NB4 (cell line): ENCODE measurements around the gene ZNF296.

Experiments used
- POLR2A ChIP-seq: IDR thresholded peaks from 2 replicates; pipeline ENCODE4 v1.6.1; 2011; ENCODE audit warnings: mild to moderate bottlenecking; ENCODE audit not compliant: insufficient read length; ENCODE audit errors: extremely low read depth
- TF ChIP-seq, protein P1 (sequence below): IDR thresholded peaks from 2 replicates; pipeline ENCODE4 v1.6.1; 2011; ENCODE audit warnings: low read depth, low read length
- TF ChIP-seq, protein P2 (sequence below): IDR thresholded peaks from one replicate; pipeline ENCODE4 v1.5.1; 2012; ENCODE audit warnings: low read depth, low read length

DNA sequence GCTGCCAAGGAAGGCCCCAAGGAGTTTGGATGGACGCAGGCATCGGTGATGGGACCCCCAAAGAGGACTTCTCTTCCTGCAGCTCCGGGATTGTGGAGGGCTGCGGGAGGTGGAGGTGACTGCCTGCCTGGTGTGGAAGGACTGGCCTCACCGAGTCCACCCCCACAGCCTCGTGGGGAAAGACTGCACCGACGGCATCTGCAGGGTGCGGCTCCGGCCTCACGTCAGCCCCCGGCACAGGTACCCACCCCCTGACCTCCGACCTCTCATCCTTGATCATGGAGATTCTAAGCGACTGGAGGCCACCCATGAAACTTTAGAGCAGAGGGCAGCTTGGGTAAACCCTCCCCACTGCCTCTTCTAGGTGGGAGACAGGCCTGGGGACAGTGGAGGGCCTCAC, 54.3 kb downstream of the ZNF296 start:
- TF ChIP-seq POLR2A: no peak
- TF ChIP-seq, protein P1, sequence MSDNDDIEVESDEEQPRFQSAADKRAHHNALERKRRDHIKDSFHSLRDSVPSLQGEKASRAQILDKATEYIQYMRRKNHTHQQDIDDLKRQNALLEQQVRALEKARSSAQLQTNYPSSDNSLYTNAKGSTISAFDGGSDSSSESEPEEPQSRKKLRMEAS: no peak
- TF ChIP-seq, protein P2, sequence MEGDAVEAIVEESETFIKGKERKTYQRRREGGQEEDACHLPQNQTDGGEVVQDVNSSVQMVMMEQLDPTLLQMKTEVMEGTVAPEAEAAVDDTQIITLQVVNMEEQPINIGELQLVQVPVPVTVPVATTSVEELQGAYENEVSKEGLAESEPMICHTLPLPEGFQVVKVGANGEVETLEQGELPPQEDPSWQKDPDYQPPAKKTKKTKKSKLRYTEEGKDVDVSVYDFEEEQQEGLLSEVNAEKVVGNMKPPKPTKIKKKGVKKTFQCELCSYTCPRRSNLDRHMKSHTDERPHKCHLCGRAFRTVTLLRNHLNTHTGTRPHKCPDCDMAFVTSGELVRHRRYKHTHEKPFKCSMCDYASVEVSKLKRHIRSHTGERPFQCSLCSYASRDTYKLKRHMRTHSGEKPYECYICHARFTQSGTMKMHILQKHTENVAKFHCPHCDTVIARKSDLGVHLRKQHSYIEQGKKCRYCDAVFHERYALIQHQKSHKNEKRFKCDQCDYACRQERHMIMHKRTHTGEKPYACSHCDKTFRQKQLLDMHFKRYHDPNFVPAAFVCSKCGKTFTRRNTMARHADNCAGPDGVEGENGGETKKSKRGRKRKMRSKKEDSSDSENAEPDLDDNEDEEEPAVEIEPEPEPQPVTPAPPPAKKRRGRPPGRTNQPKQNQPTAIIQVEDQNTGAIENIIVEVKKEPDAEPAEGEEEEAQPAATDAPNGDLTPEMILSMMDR: no peak
